ENCODE measurements around the gene HEXD.

- no peak for TF ChIP-seq YY1 (IDR thresholded peaks at IDR 0.05; ENCODE audit: insufficient read depth, insufficient read length)
- TF ChIP-seq ZNF274 (IDR thresholded peaks at IDR 0.05; ENCODE audit: low read depth, low read length): no peak
- TF ChIP-seq SUZ12 (IDR thresholded peaks at IDR 0.05; ENCODE audit: extremely low read depth, insufficient read depth, insufficient read length): no peak
Measured at GRCh38 chr17:82463391-82463790, 45.2 kb downstream of the HEXD start.

All from NT2/D1 (cell line).